Glutamatergic neuron (in vitro differentiated cells): ENCODE measurements around the gene SLC12A8. TPM values are rescaled to one million over a fixed set of nuclear protein-coding genes. Genes with fewer than 3 reads are reported as not detected.

Source experiments
- DNase-seq: peaks from one replicate; pipeline ENCODE4 v3.0.0; 2022
- H3K27ac Mint-ChIP-seq: one replicate; pipeline ENCODE4 v1.8.0; 2020; ENCODE audit warnings: mild to moderate bottlenecking, mixed read lengths, inconsistent platforms; ENCODE audit not compliant: unreplicated experiment
- H3K27me3 Mint-ChIP-seq: one replicate; pipeline ENCODE4 v1.8.0; 2020; ENCODE audit warnings: mild to moderate bottlenecking, moderate library complexity, mixed read lengths, inconsistent platforms; ENCODE audit not compliant: unreplicated experiment
- H3K36me3 Mint-ChIP-seq: one replicate; pipeline ENCODE4 v1.8.0; 2020; ENCODE audit warnings: mild to moderate bottlenecking, mixed read lengths, inconsistent platforms; ENCODE audit not compliant: unreplicated experiment
- H3K4me1 Mint-ChIP-seq: one replicate; pipeline ENCODE4 v1.8.0; 2020; ENCODE audit warnings: mild to moderate bottlenecking, low read depth, mixed read lengths, inconsistent platforms; ENCODE audit not compliant: unreplicated experiment
- H3K4me3 Mint-ChIP-seq: one replicate; pipeline ENCODE4 v1.8.0; 2020; ENCODE audit warnings: mild to moderate bottlenecking, mixed read lengths, inconsistent platforms; ENCODE audit not compliant: unreplicated experiment
- H3K9me3 Mint-ChIP-seq: one replicate; pipeline ENCODE4 v1.8.0; 2020; ENCODE audit warnings: mild to moderate bottlenecking, moderate library complexity, mixed read lengths, inconsistent platforms; ENCODE audit not compliant: unreplicated experiment
- total RNA-seq: library from RNA; stranded (reverse); fragmentation: NEBNext Ultra II Directional; extraction: Animal tissue kit (Norgen Biotek cat#: 25700); gene quantifications from one replicate; pipeline ENCODE4 v1.2.1, GENCODE V29; 2021; ENCODE audit not compliant: unreplicated experiment
- TF ChIP-seq, protein P1 (sequence below): fragments of 200-600 bp; sonication (generic); IDR thresholded peaks from one replicate; pipeline ENCODE4 v1.5.0; 2021; ENCODE audit not compliant: partially characterized antibody, unreplicated experiment

The SLC12A8 gene
- total RNA-seq, 1 donor from 2014 or later = 2.4 TPM

DNA sequence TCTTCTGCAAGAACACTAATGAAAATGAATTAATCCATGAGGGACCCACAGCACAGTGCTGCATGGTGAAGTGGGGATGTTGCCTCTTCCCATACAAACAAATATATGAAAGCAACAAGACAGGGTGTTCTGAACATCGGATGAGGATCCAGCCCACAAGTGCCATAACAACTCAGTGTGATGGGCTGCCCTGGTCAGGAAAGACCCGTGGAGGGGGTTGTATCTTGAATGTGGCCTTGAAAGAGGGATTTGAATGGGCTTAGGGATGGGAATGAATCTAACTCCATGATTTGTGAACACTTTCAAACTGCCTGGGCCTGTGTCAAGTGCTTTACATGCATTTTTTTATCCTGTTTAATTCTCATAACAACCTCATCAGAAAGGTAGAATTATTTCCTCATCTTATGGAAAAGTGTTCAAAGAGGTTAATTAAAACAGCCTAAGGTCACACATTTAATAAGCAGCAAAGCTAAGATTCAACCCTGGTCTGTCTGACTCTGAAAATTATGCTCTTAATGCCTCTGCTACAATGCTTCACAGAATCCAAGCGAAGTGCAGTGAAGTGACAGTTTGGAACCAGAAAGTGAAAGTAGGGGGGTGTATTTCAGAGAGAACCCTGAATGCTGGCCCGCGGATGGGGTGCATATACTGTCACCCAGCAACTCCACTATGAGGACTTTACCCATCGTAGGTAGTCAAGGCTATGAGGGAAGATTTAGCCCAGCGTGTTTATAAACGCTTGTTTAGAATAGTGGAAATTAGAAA is 91.1 kb downstream of the SLC12A8 start:
- peaks cover 24% of the 10 kb centered on the region for H3K4me1 Mint-ChIP-seq
- H3K9me3 Mint-ChIP-seq = no peaks in the 10 kb centered on the region
- TF ChIP-seq, protein P1, sequence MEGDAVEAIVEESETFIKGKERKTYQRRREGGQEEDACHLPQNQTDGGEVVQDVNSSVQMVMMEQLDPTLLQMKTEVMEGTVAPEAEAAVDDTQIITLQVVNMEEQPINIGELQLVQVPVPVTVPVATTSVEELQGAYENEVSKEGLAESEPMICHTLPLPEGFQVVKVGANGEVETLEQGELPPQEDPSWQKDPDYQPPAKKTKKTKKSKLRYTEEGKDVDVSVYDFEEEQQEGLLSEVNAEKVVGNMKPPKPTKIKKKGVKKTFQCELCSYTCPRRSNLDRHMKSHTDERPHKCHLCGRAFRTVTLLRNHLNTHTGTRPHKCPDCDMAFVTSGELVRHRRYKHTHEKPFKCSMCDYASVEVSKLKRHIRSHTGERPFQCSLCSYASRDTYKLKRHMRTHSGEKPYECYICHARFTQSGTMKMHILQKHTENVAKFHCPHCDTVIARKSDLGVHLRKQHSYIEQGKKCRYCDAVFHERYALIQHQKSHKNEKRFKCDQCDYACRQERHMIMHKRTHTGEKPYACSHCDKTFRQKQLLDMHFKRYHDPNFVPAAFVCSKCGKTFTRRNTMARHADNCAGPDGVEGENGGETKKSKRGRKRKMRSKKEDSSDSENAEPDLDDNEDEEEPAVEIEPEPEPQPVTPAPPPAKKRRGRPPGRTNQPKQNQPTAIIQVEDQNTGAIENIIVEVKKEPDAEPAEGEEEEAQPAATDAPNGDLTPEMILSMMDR = no peak
- no peak for DNase-seq
- H3K4me3 Mint-ChIP-seq = peak overlapping the region; percentile 81
- peak overlapping the region; percentile 55 for H3K27ac Mint-ChIP-seq
- H3K27me3 Mint-ChIP-seq = no peaks in the 10 kb centered on the region
- no peaks in the 10 kb centered on the region for H3K36me3 Mint-ChIP-seq

DNA sequence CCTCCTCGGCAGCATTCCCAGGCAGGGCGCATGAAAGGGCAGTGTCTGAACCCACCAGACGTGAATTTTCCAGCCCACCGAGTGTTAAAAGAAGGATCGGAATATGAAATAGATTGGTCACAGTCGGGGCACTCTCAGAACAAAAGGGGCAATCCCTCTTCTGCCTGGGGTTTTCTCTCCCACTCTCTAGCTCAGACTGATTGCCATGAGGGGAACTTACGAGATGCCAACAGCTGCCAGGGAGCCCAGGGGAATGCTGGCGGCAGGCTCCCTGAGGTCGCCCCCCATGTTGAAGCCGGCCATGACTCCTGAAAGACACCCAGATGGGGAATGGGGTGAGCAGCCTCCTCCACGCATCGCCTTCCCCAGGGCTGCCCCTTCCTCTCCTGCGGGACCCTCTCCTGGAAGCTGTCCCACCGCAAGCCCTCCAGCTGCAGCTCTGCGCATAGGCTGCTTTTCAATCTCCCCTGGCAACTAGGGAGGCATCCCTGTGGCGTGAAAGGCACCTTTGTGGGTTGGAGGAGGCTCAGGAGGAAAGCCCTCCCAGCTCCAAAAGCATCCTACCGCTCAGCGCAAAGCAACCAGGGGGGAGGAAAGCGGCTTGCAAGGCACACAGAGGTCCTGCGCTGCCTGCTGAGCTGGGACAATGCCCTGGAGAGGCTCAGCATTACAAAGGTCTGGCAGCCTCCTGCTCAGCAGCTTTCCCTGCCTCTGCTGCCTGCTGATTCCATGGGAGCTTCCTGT is 92.0 kb downstream of the SLC12A8 start:
- H3K4me3 Mint-ChIP-seq = peak overlapping the region; percentile 81
- peaks cover 2% of the 10 kb centered on the region for H3K27me3 Mint-ChIP-seq
- no peaks in the 10 kb centered on the region for H3K36me3 Mint-ChIP-seq
- H3K9me3 Mint-ChIP-seq = no peaks in the 10 kb centered on the region
- peak; percentile 55 for DNase-seq
- H3K4me1 Mint-ChIP-seq = peaks cover 24% of the 10 kb centered on the region
- TF ChIP-seq, protein P1 = no peak
- H3K27ac Mint-ChIP-seq = no peak overlapping the region

DNA sequence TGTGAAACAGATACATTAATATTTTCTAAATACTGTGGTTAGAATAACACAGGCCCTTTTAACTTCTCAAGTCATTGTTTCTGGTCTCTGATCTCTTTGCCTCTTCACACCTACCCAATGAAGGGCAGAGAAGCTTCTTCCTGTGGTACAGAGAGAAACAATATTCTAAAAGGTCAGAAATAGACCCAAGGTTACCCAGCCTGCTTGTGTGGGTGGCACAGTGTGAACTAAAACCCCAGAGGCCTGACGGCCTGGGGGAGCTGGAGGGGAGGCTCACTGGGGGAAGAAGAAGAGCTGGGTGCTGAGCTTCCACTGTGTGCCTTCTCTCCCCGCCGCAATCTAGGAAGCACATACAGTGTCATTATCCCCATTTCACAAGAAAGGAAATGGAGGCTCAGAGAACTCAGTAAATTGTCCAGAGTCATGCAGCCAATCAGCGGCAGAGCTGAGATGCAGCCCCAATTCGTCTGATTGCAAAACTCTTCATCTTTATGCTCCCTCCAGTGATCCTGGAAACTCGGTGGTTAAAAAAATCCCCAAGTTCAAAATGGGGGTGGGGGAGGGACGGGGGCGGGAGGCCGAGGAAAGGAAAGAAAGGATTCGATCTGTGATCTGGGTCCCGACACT is 92.7 kb downstream of the SLC12A8 start:
- peaks cover 2% of the 10 kb centered on the region for H3K27me3 Mint-ChIP-seq
- no peaks in the 10 kb centered on the region for H3K9me3 Mint-ChIP-seq
- no peak for DNase-seq
- no peak overlapping the region for H3K27ac Mint-ChIP-seq
- H3K4me3 Mint-ChIP-seq = peak overlapping the region; percentile 81
- TF ChIP-seq, protein P1 = no peak
- peaks cover 24% of the 10 kb centered on the region for H3K4me1 Mint-ChIP-seq
- no peaks in the 10 kb centered on the region for H3K36me3 Mint-ChIP-seq

DNA sequence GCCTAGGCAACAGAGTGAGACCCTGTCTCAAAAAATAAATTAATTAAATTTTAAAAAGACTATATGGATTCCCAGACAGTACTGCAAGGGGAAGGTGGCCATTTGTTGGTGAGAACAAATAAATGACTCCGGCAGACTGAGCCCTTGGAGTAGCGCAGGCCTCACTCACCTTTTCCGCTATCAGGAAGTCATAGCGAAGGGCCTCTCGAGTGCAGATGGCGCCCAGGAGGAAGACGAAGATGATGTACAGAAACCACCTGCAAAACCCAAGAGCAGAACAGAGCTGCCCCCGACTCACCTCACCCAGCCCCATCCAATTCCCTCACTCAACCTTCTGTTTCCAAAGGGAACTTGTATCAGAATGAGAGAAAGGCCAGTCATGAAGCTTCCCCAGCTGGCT is 93.9 kb downstream of the SLC12A8 start:
- no peak overlapping the region for H3K27ac Mint-ChIP-seq
- peaks cover 2% of the 10 kb centered on the region for H3K9me3 Mint-ChIP-seq
- TF ChIP-seq, protein P1 = no peak
- no peak for DNase-seq
- no peaks in the 10 kb centered on the region for H3K36me3 Mint-ChIP-seq
- H3K4me1 Mint-ChIP-seq = peaks cover 21% of the 10 kb centered on the region
- H3K27me3 Mint-ChIP-seq = peaks cover 2% of the 10 kb centered on the region
- no peak overlapping the region for H3K4me3 Mint-ChIP-seq
